ENCODE measurements around the gene GEMIN7. TPM values are rescaled to one million over a fixed set of nuclear protein-coding genes. Genes with fewer than 3 reads are reported as not detected.
A peak's percentile ranks its signal among the peaks of the same experiment; 100 is the strongest.

GEMIN7 gene
- total RNA-seq, 6 experiments from 2014 or later = 10.9 to 27.5 (median 14.0) TPM

- Histone ChIP-seq H3K36me3 (no peaks in the 10 kb centered on the region), H3K27ac (no peak overlapping the region), H3K9me3 (no peaks in the 10 kb centered on the region), H3K4me3 (no peak overlapping the region), H3K27me3 (no peaks in the 10 kb centered on the region), H3K4me1 (peaks cover 0 to 21% (median 4%) of the 10 kb centered on the region in 4 donors)
- 86% methylated on average over 5 of the region's 7 CpGs for WGBS (ENCODE audit: insufficient coverage, low coverage, low lambda C conversion rate, missing lambda C conversion rate)
- DNase-seq (no peak), ATAC-seq (no peak)
- TF ChIP-seq, protein P1, sequence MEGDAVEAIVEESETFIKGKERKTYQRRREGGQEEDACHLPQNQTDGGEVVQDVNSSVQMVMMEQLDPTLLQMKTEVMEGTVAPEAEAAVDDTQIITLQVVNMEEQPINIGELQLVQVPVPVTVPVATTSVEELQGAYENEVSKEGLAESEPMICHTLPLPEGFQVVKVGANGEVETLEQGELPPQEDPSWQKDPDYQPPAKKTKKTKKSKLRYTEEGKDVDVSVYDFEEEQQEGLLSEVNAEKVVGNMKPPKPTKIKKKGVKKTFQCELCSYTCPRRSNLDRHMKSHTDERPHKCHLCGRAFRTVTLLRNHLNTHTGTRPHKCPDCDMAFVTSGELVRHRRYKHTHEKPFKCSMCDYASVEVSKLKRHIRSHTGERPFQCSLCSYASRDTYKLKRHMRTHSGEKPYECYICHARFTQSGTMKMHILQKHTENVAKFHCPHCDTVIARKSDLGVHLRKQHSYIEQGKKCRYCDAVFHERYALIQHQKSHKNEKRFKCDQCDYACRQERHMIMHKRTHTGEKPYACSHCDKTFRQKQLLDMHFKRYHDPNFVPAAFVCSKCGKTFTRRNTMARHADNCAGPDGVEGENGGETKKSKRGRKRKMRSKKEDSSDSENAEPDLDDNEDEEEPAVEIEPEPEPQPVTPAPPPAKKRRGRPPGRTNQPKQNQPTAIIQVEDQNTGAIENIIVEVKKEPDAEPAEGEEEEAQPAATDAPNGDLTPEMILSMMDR (IDR thresholded peaks at IDR 0.05) = no peak
- TF ChIP-seq POLR2A (IDR thresholded peaks at IDR 0.05) = no peak
- intact Hi-C loops (cut with DNase I) = no loop called here
Measured at GRCh38 chr19:45096700-45097099, 17.6 kb downstream of the GEMIN7 start.

GRCh38 chr19:45097450-45097775, 18.4 kb downstream of the GEMIN7 start:
- DNase-seq = no peak
- Histone ChIP-seq H3K9me3 (no peaks in the 10 kb centered on the region), H3K36me3 (no peaks in the 10 kb centered on the region), H3K4me3 (no peak overlapping the region), H3K27me3 (no peaks in the 10 kb centered on the region), H3K27ac (no peak overlapping the region), H3K4me1 (peaks cover 0 to 21% (median 4%) of the 10 kb centered on the region in 4 donors)
- ATAC-seq = no peak
- TF ChIP-seq POLR2A (IDR thresholded peaks at IDR 0.05) = no peak
- TF ChIP-seq, protein P1 (IDR thresholded peaks at IDR 0.05) = no peak
- WGBS (ENCODE audit: insufficient coverage, low coverage, low lambda C conversion rate, missing lambda C conversion rate) = no CpG with 5 or more reads among the region's 7 CpGs
- intact Hi-C loops (cut with DNase I) = no loop called here

DNA sequence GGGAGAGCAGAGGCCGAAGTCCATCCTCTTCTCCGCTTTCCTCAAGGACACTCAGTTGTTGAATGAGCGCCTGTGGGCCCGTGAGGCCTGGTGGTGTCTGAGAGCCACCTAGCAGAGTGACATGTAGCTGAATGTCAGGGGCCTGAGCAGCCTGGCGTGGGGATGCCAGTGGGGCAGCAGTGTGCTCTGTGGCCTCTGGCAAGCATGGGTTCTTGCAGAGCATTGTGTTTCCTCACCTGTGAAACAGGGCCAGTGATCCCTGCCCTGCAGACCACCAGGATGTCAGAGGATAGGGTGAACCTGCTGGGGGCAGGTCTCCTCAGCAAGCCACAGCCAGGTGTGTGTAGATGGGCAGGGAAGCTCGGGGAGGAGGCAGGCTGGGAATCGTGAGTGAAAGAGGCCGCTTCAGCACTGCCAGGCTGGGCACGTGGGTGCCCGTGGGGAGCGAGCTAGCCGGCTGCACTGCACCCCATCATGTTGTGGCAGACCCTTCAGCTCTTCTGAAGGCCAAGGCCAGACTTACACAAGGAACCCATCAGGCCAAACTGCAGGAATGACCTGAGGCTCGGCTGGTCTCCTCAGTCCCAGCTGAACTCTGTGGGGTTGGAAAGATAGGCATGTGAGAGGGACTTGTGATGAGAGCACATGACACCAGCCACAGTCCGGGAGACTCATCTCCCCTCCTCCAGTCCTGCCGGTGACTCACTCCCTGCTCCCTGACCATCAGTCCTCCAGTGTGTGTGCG, 18.9 kb downstream of the GEMIN7 start:
- DNase-seq (peak in 1 of 3 donors; percentile 73), ATAC-seq (peak; percentile 21 to 85 (median 22))
- TF ChIP-seq, protein P1 (IDR thresholded peaks at IDR 0.05) = no peak
- TF ChIP-seq POLR2A (IDR thresholded peaks at IDR 0.05) = no peak
- Histone ChIP-seq H3K36me3 (no peaks in the 10 kb centered on the region), H3K27ac (peak overlapping the region in 1 of 3 donors; percentile 40), H3K4me1 (peaks cover 0 to 21% (median 4%) of the 10 kb centered on the region in 4 donors), H3K27me3 (no peaks in the 10 kb centered on the region), H3K4me3 (no peak overlapping the region), H3K9me3 (no peaks in the 10 kb centered on the region)
- intact Hi-C loops (cut with DNase I) = no loop called here
- WGBS (ENCODE audit: insufficient coverage, low coverage, low lambda C conversion rate, missing lambda C conversion rate) = no CpG with 5 or more reads among the region's 16 CpGs

DNA sequence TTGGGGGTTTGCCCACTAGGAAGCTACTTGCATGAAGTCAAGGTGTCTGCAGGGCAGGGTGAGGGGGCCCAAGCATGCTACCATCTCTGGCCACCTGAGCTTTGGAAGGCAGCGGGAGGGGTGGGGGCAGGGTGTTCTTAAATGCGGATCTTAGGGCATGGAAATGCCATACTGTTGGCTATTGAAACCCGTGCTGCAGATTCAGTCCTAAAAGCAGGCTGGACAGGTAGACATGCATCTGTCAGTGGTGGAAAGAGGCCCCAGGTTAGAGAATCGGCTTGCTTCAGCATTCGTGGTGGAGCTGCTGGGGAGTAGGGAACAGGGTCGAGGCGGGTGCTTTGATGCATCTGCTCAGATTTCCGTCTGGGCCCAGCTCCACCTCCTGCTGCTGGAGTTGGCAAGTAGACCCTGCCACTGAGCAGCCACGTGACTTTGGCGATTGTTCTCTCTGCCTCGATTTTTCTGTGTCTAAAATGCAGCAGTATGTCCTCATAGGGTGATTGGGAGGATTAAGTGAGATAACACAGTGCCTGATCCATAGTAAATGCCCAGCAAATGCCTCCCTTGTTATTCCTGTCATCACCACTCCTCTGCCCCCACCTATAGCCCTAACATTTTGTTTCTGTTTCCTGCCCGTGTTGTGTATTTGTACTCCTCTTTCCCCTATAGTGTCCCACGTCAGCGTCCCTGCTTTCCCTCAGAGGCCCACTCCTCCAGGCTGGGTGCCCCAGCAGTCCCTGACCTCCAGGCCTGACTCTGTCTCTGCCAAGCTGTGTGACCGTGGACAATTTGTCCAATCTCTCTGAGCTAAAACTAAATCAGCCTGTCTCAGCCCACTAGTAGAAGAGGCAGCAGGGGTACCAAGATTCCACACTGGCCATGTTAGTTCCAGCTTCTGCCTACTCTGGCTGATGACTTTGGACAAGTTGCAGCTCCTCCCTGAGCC, 19.7 kb downstream of the GEMIN7 start:
- ATAC-seq = peak in 2 of 4 donors; percentile 7 to 9
- Histone ChIP-seq H3K27ac (no peak overlapping the region), H3K4me1 (peaks cover 0 to 18% (median 4%) of the 10 kb centered on the region in 4 donors), H3K9me3 (no peaks in the 10 kb centered on the region), H3K27me3 (no peaks in the 10 kb centered on the region), H3K4me3 (no peak overlapping the region), H3K36me3 (no peaks in the 10 kb centered on the region)
- intact Hi-C loops (cut with DNase I) = no loop called here
- TF ChIP-seq, protein P1 (IDR thresholded peaks at IDR 0.05) = no peak
- no peak for TF ChIP-seq POLR2A (IDR thresholded peaks at IDR 0.05)
- no peak for DNase-seq
- WGBS (ENCODE audit: insufficient coverage, low coverage, low lambda C conversion rate, missing lambda C conversion rate) = 54% methylated on average over 7 of the region's 15 CpGs
